SK-N-SH (cell line): ENCODE measurements around the gene SRPK1.

Source experiments
- CTCF ChIP-seq: fragments of 200-600 bp; sonication (generic); IDR thresholded peaks from 2 replicates; pipeline ENCODE4 v1.6.1; 2017; ENCODE audit warnings: antibody characterized with exemption, mild to moderate bottlenecking, moderate library complexity
- EP300 ChIP-seq, 2 experiments: IDR thresholded peaks; 2 replicates each; pipeline versions ENCODE4 v1.4.0 to v1.6.1; 2012; ENCODE audit warnings: borderline replicate concordance in 1 of 2, low read depth in 1 of 2, low read length in 1 of 2
- EZH2phosphoT487 ChIP-seq: fragments of 200-600 bp; sonication (generic); IDR thresholded peaks from 2 replicates; pipeline ENCODE4 v1.6.1; 2017; ENCODE audit warnings: low read depth, mixed run types, mild to moderate bottlenecking, antibody characterized with exemption, moderate library complexity, borderline replicate concordance
- FOXM1 ChIP-seq: IDR thresholded peaks from 2 replicates; pipeline ENCODE4 v1.4.0; 2012; ENCODE audit warnings: low read depth, mild to moderate bottlenecking
- GATA2 ChIP-seq: sonication (generic); formaldehyde crosslinking; IDR thresholded peaks from 2 replicates; pipeline ENCODE4 v1.5.0; 2020; ENCODE audit warnings: mild to moderate bottlenecking, missing genetic modification reagents
- MAX ChIP-seq: IDR thresholded peaks from 2 replicates; pipeline ENCODE4 v1.4.0; 2012; ENCODE audit warnings: low read depth
- PBX3 ChIP-seq: IDR thresholded peaks from 2 replicates; pipeline ENCODE4; 2012
- RAD21 ChIP-seq: IDR thresholded peaks from 2 replicates; pipeline ENCODE4 v1.6.1; 2012; ENCODE audit warnings: mild to moderate bottlenecking, low read length
- REST ChIP-seq: IDR thresholded peaks from 2 replicates; pipeline ENCODE4 v1.6.1; 2012; ENCODE audit warnings: mild to moderate bottlenecking, low read depth, low read length, moderate library complexity
- RFX5 ChIP-seq: IDR thresholded peaks from 2 replicates; pipeline ENCODE4 v1.6.1; 2012; ENCODE audit warnings: mild to moderate bottlenecking, improper control_type of control experiment, low read length
- SIN3A ChIP-seq: IDR thresholded peaks from 2 replicates; pipeline ENCODE4 v1.6.1; 2012; ENCODE audit warnings: low read depth, mild to moderate bottlenecking, low read length, moderate library complexity, borderline replicate concordance
- SMC3 ChIP-seq: IDR thresholded peaks from 2 replicates; pipeline ENCODE4 v1.6.1; 2012; ENCODE audit warnings: low read depth, low read length, improper control_type of control experiment
- YY1 ChIP-seq: IDR thresholded peaks from 2 replicates; pipeline ENCODE4 v1.4.0; 2012; ENCODE audit warnings: low read depth, mild to moderate bottlenecking

GRCh38 chr6:35929601-35930000 is 8.7 kb upstream of the SRPK1 start:
- TF ChIP-seq GATA2 (CRISPR knock-in tag) (no peak), MAX (no peak), PBX3 (no peak), CTCF (no peak), SMC3 (no peak), REST (no peak), EZH2phosphoT487 (no peak), EP300 (IDR thresholded peaks at IDR 0.05; ENCODE audit: borderline replicate concordance in 1 of 2, low read depth in 1 of 2, low read length in 1 of 2) (no peak), FOXM1 (no peak), YY1 (no peak), SIN3A (no peak), RFX5 (no peak), RAD21 (no peak)
